Tibial nerve (tissue), 4 donors: ENCODE results near the gene METTL13. TPM values are rescaled to one million over a fixed set of nuclear protein-coding genes. Genes with fewer than 3 reads are reported as not detected.

Experiments used
- DNase-seq, 2 donors: peaks; one replicate each; pipeline ENCODE4 v3.0.0-alpha.2; 2019; ENCODE audit warnings: low spot score in 2 of 2
- H3K27ac ChIP-seq, 4 donors: fragments of 200-600 bp; sonication (generic) in 3 of 4; one replicate each; pipeline ENCODE4 v1.5.1; 2017 to 2019; ENCODE audit warnings: mild to moderate bottlenecking in 1 of 4
- H3K27me3 ChIP-seq, 2 donors: fragments of 200-600 bp; sonication (generic) in 1 of 2; one replicate each; pipeline versions ENCODE4 v1.5.1 to v1.6.0; 2017 to 2019
- H3K36me3 ChIP-seq, 3 donors: fragments of 200-600 bp; sonication (generic); one replicate each; pipeline ENCODE4 v1.5.1; 2018 to 2019
- H3K4me1 ChIP-seq, 4 donors: fragments of 200-600 bp; sonication (generic) in 3 of 4; one replicate each; pipeline ENCODE4 v1.5.1; 2017 to 2019
- H3K4me3 ChIP-seq, 4 donors: fragments of 200-600 bp; sonication (generic) in 3 of 4; one replicate each; pipeline ENCODE4 v1.5.1; 2017 to 2019; ENCODE audit warnings: mild to moderate bottlenecking in 1 of 4, moderate library complexity in 1 of 4
- H3K9me3 ChIP-seq, 4 donors: fragments of 200-600 bp; sonication (generic) in 3 of 4; one replicate each; pipeline ENCODE4 v1.5.1; 2017 to 2019
- EP300 ChIP-seq, 2 donors: sonication (generic); formaldehyde crosslinking; IDR thresholded peaks; one replicate each; pipeline ENCODE4 v1.6.1; 2017; ENCODE audit warnings: antibody characterized with exemption in 2 of 2, mild to moderate bottlenecking in 1 of 2
- POLR2A ChIP-seq, 2 donors: fragments of 450-650 bp; IDR thresholded peaks; one replicate each; pipeline ENCODE4 v1.6.1; 2017; ENCODE audit warnings: antibody characterized with exemption in 2 of 2, mild to moderate bottlenecking in 2 of 2, moderate library complexity in 2 of 2
- WGBS, 2 donors: methylation state at CpG; one replicate each; pipeline ENCODE4 v1.1.5; 2018; 5-methylcytosine and 5-hydroxymethylcytosine counted together
- total RNA-seq, 4 donors: library from RNA; depleted of rRNA; stranded (reverse); fragments of >200 nt; gene quantifications; one replicate each; pipeline ENCODE4 v1.1.0, GENCODE V29; 2016
- TF ChIP-seq, protein P1 (sequence below), 5 experiments: fragments of 200-600 bp in 3 of 5; fragments of 450-650 bp in 2 of 5; sonication (generic) in 3 of 5; IDR thresholded peaks; one replicate each; pipeline ENCODE4 v1.5.1; 2016 to 2019; ENCODE audit warnings: antibody characterized with exemption in 5 of 5, mild to moderate bottlenecking in 3 of 5, moderate library complexity in 2 of 5

The METTL13 gene
- total RNA-seq, 4 donors from 2014 or later: 21.3 to 28.7 (median 24.4) TPM

DNA sequence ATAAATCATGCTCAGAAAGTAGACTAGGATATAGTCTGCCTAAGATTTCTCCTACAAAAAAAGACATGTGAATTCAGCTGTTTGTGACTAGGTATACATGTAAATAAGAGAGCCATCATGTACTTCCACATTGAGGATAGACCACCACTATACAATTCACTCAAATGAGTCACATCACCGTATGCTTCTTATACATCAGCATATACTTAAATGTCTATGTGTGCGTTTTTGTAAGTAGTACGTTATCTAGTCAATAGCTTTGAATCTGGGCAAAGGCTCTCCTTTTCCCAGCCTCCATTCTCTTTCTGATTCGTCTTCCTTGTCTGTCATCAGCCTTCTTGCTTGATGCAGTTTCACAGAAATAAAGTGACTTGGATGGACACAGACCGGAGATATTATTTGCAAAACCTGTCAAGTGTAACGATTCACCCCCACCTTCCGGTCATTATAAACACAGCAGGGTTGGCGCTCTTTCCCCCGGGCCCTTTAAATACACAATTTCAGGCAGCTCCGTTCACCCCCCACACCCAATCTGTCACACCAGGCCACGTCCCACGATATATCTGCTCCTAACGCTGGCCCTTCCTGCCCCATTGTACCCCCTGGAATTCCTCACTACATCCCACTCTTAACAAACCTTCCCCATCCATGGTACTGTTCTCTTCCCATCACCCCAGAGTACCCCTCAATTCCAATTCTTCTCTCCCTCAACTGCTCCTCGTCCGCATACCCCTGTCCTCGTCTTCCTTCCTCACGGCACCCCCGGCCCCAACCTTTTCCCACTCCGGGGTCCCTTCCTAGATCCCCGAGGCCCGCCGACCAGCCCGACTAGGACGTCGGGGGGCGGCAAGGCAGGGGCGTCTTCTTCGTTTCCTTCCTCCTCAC, 40.2 kb upstream of the METTL13 start:
- TF ChIP-seq, protein P1, sequence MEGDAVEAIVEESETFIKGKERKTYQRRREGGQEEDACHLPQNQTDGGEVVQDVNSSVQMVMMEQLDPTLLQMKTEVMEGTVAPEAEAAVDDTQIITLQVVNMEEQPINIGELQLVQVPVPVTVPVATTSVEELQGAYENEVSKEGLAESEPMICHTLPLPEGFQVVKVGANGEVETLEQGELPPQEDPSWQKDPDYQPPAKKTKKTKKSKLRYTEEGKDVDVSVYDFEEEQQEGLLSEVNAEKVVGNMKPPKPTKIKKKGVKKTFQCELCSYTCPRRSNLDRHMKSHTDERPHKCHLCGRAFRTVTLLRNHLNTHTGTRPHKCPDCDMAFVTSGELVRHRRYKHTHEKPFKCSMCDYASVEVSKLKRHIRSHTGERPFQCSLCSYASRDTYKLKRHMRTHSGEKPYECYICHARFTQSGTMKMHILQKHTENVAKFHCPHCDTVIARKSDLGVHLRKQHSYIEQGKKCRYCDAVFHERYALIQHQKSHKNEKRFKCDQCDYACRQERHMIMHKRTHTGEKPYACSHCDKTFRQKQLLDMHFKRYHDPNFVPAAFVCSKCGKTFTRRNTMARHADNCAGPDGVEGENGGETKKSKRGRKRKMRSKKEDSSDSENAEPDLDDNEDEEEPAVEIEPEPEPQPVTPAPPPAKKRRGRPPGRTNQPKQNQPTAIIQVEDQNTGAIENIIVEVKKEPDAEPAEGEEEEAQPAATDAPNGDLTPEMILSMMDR (IDR thresholded peaks at IDR 0.05): peak in 2 of 5 experiments; percentile 7 to 15
- no peak for TF ChIP-seq EP300 (IDR thresholded peaks at IDR 0.05)
- no peak for TF ChIP-seq POLR2A (IDR thresholded peaks at IDR 0.05)
- H3K4me3 ChIP-seq: peak overlapping the region; percentile 66 to 95 (median 88)
- H3K4me1 ChIP-seq: peaks cover 0 to 55% (median 17%) of the 10 kb centered on the region in 4 donors
- H3K9me3 ChIP-seq: no peaks in the 10 kb centered on the region
- H3K36me3 ChIP-seq: peaks cover 0 to 15% (median 0%) of the 10 kb centered on the region in 3 donors
- WGBS, 2 donors: 1 to 2% methylated on average over 28 of the region's 28 CpGs
- peak overlapping the region; percentile 94 to 99 (median 96) for H3K27ac ChIP-seq
- peak; percentile 28 to 51 for DNase-seq
- no peaks in the 10 kb centered on the region for H3K27me3 ChIP-seq

DNA sequence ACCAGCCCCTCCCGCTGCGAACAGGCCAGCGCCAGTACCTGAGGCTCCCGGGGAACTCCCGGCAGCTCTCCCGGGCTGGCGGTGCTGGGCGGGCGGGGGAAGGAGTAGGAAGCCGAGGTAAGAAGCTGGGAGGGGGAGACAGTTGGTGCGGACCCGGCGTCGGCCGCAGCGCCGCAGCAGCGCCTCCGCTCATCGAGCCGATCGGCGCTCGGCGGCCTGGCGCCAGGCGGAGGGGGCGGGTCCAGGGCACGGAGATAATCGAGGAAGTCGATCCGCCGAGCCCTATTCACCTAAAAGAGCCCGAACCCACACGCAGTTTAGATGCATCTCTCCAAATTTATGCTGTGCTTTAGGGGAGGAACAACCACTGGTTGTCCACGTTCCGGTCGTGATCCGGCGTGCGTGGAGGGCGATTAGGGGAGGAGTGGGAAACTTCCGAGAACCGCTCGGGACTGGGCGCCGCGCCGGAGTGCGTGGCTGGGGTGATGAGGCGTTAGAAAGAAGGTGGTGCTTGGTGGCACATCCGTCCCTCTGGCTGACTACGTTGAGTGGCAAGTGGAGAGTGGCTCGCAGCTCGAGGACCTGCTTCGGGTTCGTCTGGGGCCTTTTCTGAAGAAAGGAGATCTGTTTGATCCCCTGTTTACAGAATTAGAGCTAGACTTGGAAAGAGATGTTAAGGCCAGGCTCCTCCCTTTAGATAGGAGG, 39.4 kb upstream of the METTL13 start, which contains the start of gene VAMP4:
TSS of gene VAMP4 (minus strand) at position 194 of the 705 bp plus-strand sequence. CDS start 3,651 bp downstream, outside the sequence.
- Histone ChIP-seq H3K4me3 (peak within 1 kb of the TSS; percentile 66 to 95 (median 88)), H3K9me3 (no peaks in the 10 kb centered on the region), H3K27me3 (no peaks in the 10 kb centered on the region), H3K36me3 (peaks cover 0 to 7% (median 0%) of the 10 kb centered on the region in 3 donors), H3K4me1 (peaks cover 0 to 51% (median 17%) of the 10 kb centered on the region in 4 donors), H3K27ac (peak within 1 kb of the TSS; percentile 94 to 99 (median 96))
- TF ChIP-seq POLR2A (IDR thresholded peaks at IDR 0.05) (peak; percentile 93 to 97), EP300 (IDR thresholded peaks at IDR 0.05) (peak in 1 of 2 donors; percentile 99)
- TF ChIP-seq, protein P1 (IDR thresholded peaks at IDR 0.05): peak in 2 of 5 experiments; percentile 5 to 48
- peak; percentile 82 to 89 for DNase-seq
- 0% methylated on average over 56 to 57 of the region's 57 CpGs for WGBS, 2 donors

- H3K9me3 ChIP-seq: no peaks in the 10 kb centered on the region
- TF ChIP-seq POLR2A (IDR thresholded peaks at IDR 0.05) (no peak), EP300 (IDR thresholded peaks at IDR 0.05) (no peak)
- H3K27ac ChIP-seq: peak overlapping the region; percentile 94 to 99 (median 96)
- H3K4me1 ChIP-seq: peaks cover 0 to 46% (median 17%) of the 10 kb centered on the region in 4 donors
- H3K36me3 ChIP-seq: peaks cover 0 to 6% (median 0%) of the 10 kb centered on the region in 3 donors
- no peaks in the 10 kb centered on the region for H3K27me3 ChIP-seq
- peak overlapping the region; percentile 66 to 95 (median 88) for H3K4me3 ChIP-seq
- WGBS, 2 donors: 0 to 1% methylated on average over 14 of the region's 14 CpGs
- peak; percentile 19 to 65 for DNase-seq
Observed at GRCh38 chr1:171742577-171742922, 38.9 kb upstream of the METTL13 start.

DNA sequence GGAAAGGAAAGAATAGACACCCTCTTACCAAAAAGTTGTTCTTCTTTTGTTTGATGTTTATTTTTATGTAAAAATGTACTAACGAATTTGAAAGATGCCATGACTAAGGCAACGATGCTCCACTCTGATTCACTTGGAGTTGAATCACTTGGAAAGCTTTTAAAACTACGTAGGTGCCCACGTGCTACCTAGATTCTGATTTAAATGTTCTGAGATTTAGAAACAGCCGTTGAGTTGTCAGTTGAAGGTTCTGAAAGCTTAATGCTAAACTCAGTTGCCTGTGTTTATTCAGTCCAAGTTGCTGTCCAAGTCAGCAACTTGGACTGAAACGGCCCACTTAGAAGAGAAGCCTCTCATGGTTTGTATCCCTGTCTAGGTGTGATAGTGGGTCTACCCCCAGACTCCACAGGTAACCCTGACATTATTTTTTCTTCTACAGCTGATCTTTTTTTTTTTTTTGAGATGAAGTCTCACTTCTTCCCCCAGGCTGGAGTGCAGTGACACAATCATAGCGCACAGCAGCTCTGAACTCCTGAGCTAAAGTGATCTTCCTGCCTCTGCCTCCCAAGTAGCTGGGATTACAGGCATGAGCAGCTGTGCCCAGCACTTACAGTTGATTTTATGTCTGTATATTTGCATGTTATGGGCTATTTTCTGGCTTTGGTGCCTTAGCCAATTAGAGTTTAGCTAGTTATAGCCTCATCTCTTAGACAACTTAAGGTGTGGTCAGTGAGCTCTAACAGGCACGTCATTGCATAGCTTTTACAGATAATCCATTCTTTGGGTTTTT, 38.2 kb upstream of the METTL13 start:
- peak in 1 of 2 donors; percentile 34 for DNase-seq
- H3K27ac ChIP-seq: peak overlapping the region; percentile 94 to 99 (median 96)

More for the DNA sequence above, 38.2 kb upstream of the METTL13 start:
- Histone ChIP-seq H3K36me3 (peaks cover 0 to under 1% (median 0%) of the 10 kb centered on the region in 3 donors), H3K4me1 (peaks cover 0 to 40% (median 17%) of the 10 kb centered on the region in 4 donors), H3K4me3 (peak overlapping the region; percentile 66 to 95 (median 88)), H3K9me3 (no peaks in the 10 kb centered on the region), H3K27me3 (no peaks in the 10 kb centered on the region)
- 20 to 21% methylated on average over 8 of the region's 8 CpGs for WGBS, 2 donors
- TF ChIP-seq POLR2A (IDR thresholded peaks at IDR 0.05) (peak in 1 of 2 donors; percentile 14), EP300 (IDR thresholded peaks at IDR 0.05) (no peak)
- TF ChIP-seq, protein P1 (IDR thresholded peaks at IDR 0.05): no peak
